RPMI8226 (cell line): ENCODE data around the gene KRTAP10-11.
A peak's percentile ranks its signal among the peaks of the same experiment; 100 is the strongest.
"Not testable (repeated sequence)": the region's sequence is repeated elsewhere in the genome, so short reads cannot be mapped to it uniquely, and the experiment has no call there.

Experiments
- DNase-seq: peaks from one replicate; pipeline ENCODE4 v3.0.0-alpha.2; 2015

KRTAP10-11 gene

DNA sequence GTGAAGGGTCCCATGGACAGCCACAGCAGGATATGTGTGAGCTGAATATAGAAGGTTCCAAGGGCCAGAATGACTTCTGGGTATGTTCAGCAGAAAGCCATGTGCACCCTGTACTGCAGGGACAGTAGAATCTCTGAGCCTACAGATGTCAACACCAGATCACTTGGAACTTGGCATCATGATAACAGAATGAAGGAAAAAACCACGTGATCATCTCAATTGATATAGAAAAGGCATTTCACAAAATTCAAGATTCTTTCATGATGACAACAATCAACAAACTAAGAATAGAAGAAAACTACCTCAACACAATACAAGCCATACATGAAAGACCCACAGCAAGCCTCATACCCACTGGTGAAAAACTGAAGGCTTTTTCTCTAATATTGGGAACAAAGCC lies 21.4 kb downstream of the KRTAP10-11 start:
- DNase-seq = no peak

DNA sequence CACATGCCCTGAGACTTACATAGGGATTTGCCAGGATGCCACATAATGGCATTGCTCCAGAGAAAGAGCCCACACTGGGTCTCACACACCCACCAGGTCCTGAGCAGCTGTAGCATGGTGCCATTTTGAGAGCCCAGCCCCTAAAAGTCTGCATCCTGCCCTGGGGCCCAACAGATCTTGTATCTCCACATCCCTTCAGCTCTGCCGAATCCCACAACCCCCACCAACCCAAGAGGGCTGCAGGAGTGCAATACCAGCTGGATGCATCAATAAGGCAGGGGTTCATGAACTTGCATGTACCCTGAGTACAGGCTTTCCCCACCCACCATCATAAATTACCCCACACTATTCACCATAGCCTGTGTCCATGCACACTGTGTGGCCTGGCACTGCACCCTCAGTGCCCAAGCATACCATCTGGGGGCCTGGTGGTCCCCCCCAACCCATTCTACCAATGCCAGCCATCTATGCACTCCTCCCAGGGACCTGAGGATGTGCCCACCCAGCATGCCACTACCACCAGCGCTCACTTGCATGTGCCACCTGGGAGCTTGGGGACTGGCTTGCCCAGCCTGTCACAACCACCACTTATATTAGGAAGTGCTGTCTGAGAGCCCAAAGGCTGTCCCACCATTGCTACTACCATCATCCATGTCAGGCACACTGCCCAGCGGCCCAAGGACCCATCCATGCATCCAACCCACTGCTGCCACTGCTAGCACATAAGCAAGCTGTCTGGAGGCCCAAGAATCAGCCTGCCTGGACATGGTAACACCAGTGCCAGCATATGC lies 24.6 kb downstream of the KRTAP10-11 start:
- no peak for DNase-seq

DNA sequence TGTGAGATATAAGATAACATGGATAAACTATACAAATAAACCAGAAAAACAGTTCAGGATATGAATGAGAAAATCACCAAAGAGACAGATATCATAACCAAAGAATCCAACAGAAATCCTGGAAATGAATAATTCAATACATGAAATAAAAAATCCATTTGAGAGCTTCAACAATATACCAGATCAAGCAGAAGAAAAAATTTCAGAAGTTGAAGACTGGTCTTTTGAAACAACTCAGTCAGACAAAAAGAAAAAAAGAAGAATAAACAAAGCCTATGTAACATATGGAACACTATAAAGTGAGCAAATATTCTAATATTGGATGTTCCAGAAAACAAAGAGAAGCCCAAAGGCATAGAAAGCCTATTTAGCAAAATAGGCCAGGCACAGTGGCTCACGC lies 25.7 kb downstream of the KRTAP10-11 start:
- DNase-seq = no peak

DNA sequence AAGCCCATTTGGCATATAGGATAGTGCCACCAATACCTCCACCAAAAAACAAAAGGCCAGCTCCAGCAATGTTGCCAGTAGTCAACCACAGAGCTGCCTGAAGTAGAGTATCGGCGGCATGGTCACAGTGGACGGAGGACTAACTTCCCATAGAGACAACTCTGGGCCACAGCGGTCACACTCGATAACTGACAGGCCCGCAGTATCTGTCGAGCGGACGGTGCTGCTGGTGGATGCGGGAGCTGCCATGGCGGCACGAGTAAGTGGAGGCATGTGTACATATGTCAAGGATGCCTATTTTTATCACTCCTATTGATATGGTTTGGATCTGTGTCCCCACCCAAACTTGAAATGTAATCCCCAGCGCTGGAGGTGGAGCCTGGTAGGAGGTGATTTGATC lies 31.7 kb downstream of the KRTAP10-11 start:
- no peak for DNase-seq

DNA sequence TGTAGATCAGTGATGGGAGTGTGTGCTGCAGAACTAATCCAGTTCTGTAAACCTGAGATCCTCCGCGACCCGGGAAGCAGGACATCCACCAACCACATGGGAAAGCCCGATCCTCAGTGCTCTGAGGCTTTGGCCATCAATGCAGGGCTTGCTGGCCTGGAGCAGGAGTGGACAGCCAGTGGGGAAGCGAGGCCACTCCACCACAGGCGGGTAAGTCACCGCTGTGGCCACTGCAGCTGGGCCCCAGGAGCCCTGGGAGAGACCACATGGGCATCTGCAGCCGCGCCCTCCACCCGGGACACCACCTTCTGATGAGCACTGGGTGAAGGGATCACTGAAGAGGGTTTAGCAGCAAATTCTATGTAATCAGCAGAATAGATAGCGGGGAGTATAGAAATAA lies 34.9 kb downstream of the KRTAP10-11 start:
- no peak for DNase-seq

DNA sequence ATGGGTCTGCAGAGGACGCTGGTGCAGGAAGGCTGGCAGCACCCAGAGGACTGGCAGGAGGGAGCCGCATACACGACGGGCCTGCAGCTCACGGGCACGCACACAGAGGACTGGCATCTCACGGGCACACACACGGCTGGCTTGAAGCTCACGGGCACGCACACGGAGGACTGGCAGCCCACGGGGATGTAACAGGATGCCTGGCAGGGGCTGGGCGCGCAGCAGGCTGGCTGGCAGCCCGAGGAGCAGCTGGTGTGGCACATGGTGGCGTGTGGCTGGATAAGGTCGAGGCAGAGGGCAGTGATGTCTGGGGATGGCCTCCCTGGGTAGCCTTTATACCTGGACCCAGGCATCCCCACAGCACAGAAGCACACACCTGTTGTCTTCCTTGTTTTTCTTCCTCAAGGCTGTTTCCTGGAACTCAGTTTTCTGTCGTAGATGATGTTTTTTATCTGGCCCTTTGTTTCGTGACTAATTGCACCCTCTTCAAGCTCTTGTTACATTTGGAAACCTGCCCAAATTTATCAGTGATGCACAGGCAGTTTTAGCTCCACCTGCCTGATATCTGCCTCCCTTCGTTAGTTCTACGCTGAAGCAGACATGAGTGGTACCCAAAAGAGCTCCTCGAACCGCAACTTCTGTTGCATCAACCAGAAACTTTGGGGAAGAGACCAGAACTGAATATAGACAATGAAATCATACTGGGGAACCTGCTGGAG lies 35.8 kb downstream of the KRTAP10-11 start, which contains the start of gene KRTAP12-1:
KRTAP12-1 (minus strand) TSS at position 303 of the 719 bp plus-strand sequence; CDS start at position 263, 40 bp downstream.
- no peak for DNase-seq

DNA sequence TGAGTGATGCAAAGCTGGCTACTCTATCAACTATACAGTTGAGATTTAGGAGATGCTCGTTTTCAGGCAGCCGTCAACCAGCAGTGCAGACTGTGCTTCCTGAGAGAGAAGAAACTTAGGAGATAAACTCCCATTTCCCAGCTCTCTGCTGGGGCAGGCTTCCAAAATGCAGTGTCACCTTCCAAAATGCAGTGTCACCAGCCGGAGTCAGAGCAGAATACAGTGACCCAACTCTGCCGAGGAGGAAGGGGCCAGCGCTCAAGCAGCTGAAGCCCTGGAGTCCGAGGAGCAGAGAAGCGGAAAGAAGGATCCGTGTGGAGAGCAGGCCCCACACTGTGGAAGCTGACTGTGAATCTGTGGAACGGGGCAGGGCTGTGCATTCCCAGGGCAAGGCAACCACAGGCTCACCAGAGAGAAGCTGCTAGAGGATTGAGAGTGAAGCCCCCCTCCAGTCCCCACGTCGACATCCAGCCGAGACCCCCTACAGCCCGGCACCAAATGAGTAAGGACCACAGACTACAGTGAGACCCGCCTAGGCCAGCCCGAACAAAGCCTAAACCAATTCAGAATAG lies 36.5 kb downstream of the KRTAP10-11 start:
- DNase-seq = no peak

DNA sequence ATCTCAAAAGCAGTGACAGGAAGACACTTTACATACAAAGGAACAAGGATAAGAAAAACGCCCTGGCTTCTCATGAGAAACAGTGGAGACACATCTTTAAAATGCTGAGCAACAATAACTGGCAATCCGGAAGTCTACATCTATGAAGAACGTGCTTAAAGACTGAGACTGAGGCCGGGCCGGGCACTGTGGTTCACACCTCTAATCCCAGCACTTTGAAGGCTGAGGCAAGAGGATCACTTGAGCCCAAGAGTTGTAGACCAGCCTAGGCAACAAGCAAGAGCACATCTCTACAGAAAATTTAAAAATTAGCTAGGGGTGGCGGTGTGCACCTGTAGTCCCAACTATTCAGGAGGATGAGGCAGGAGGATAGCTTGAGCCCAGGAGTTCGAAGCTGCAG lies 37.9 kb downstream of the KRTAP10-11 start:
- no peak for DNase-seq

DNA sequence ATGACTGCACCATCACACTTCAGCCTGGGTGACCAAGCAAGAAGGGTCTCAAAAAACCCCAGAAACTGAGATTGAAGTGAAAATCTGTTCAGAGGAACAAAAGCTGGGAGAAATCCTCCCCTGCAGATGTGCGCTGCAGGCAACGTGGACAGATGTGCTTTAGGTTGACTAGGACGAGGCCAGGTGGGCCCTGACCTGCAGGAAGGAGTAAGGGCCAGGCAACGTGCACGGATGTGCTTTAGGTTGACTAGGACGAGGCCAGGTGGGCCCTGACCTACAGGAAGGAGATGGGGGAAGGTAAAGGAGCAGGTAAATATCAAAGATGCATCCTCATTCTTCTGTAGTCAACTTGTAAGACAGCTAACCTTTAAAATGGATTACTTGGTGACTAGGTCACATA lies 38.3 kb downstream of the KRTAP10-11 start:
- no peak for DNase-seq

DNA sequence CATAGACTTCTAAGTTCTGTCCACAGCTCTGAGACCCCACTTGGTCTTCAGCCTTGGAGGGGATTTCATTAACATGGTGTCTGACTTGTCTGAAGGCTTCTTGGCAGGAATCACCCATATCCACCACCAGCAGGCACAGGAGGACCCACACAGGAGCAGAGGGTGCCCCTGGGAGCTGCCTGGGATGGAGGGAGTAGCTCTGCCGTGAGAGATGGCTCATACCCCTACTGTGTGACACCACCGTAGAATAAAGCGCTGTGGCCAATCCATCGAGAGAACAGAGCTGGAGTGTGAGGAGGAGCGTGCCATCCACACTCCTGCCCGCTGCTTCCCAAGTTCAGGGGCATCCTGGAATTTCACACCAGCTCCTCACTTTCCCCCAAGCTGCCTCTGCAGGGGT lies 38.8 kb downstream of the KRTAP10-11 start:
- DNase-seq = not testable (repeated sequence)

DNA sequence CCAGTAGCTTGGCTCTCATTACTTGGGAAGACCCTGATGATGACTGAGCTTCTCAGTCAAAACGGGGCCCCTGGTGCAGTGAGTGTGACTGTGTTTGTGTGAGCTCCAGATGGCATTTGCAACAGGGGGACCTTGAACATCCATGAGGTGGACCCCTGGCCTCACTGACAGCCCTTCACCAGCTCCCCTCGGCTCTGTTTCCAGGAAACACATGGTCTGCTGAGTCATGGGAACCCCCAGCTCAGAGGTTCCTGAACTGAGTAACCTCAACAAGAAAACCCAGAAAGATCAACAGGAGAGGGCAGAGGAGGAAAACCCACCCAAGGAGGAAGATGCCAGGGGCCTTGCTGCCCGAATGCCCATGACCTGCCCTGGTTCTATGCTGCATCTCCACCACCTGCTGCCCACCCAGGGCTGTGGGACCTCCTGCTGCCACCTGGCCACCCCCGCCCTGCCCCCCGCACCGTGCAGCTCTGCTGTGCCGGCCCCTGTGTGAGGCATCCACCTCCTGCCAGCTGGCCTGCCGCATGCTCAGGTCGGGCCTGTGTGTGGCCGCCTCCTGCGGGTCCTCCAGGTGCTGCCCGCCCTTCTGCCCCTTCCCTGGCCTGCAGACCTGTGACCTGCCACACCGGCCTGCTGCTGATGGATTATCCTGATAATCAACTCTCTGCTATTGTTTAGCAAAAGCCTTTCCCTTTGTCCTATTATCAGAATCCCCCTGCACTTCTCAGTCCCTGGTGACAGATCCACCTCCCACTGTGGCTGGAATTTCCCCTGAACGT lies 40.0 kb downstream of the KRTAP10-11 start:
- no peak for DNase-seq

DNA sequence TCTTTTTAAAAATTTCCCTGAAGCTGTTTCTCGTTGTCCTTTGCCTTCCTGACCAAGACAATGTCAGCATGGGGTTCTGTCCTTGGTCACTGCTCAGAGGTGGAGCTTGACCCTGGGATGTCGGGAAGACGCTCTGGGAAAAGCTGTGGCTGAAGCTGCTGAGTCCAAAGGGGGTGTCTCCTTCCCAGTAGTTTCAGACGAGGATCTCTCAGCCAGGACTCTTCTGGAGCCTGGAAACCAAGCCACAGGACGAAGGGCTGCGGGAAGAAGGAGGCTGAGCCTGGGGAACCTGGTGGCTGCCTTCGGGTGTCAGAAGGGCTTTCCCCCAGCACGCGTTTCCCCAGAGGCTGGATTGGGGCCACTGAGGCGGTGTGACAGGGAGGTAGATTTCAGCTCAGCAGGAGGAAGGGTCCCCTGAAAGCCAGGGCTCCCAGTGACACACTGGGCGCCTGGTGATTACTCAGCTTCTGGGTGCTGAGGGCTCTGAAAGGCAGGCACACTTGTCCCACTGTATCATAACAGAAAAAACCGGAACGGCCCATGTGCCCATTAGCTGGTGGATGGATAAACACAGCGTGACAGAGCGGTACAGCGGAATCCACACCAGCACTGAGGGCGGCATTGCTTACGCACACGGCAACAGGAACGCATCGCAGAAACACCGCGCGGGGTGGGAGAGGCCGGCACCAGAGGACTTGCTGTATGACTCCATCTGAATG lies 40.8 kb downstream of the KRTAP10-11 start:
- no peak for DNase-seq

DNA sequence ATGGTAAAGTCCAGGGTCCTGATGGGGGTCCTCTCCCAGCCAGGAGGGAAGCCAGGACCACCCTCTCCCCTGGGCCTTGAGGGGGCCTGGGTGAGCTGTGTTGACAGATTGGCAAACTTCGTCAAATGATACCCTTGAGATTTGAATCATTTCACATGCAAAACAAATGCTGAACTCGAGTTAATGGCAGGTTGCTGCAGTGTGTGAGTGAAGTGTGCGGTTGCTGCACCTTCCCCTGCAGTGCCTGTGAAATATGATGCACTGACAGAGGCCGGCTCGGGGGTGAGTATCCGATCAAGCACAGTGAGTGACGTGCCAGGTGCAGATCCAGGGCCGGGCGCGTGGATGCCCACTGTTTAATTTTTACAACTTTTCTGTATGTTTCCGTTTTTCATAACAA lies 41.5 kb downstream of the KRTAP10-11 start:
- no peak for DNase-seq

DNA sequence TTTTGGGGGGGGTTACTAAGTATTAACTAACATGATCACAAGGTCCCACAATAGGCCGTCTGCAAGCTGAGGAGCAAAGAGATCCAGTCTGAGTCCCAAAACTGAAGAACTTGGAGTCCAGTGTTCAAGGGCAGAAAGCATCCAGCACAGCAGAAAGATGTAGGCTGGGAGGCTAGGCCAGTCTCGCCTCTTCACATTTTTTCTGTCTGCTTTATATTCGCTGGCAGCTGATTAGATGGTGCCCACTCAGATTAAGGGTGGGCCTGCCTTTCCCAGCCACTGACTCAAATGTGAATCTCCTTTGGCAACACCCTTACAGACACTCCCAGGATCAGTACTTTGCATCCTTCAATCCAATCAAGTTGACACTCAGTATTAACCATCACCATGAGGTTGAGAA lies 43.5 kb downstream of the KRTAP10-11 start:
- not testable (repeated sequence) for DNase-seq

DNA sequence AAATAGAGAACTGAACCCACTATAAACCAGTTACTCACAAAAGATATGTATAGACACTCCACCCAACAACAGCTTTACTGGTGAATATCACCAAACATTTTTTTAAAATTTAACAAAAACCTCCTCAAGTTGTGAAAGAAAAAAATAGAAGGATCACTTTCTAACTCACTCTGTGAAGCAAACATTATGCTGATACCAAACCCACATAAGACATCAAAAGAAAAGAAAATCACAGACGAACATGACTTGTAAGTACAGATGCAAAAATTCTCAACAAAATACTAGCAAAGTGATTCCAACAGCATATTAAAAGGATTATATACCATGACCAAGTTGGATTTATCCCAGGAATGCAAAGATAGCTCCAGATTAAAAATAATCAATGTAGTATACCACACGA lies 45.5 kb downstream of the KRTAP10-11 start:
- no peak for DNase-seq

DNA sequence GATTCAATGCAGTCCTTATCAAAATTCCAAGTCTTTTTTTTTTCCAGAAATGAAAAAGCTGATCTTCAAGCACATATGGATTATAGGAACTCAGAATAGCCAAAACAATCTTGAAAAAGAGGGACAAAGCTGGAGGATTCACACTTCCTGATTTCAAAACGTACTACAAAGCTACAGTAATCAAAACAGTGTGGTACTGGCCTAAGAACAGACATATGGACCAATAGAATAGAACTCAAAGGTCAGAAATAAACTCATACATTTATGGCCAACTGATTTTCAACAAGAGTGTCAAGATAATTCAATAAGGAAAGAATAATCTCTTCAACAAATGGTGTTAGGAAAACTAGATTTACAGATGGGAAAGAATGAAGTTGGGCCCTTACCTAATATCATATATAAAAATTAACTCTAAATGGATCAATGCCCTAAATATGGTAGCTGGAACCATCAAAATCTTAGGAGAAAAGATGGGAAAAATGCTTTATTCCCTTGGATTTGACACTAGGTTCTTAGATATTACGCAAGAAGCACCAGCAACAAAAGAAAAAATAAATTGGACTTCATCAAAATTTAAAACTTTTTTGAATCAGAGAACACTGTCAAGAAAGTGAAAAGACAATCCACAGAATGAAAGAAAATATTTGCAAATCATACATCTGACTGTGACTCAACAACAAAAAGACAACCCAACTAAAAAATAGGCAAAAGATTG lies 46.7 kb downstream of the KRTAP10-11 start:
- no peak for DNase-seq

DNA sequence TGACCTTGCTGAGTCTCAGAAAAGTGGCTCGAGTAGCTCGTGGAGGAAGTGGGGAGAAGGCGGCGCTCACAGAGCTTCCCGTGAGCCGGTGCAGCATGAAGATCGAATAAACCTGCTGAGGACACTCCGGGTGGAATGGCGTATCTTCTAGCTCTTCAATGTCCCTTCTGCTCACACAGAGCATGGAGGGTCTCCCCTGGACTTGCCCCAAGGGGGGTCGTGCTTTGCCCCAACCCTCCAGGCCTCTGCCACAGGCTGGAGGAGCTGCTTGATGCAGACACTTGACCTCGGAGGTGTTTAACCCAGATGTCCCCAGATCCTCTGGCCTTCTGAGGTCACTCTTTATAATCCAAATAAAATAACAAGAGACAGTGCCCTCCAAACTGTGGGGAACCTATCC lies 48.6 kb downstream of the KRTAP10-11 start:
- peak; percentile 31 for DNase-seq

DNA sequence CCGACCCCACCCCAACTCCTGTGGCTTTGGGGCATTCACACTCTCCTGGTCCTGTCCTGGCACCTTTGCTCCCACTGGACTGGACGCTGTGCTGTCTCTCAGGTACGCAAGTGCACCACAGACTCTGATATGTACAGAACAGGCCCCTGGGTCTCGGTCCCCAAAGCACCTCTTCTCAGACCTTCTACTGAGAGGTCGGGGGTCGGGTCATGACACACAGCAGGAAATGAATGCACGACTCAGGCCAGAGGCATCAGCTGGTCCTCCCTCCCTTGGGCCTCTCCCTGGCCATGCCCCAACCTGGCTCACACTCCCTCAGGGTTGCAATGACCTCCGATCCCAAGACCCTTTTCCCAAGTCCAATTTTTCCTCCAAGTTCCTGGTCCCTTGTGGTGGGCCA lies 49.0 kb downstream of the KRTAP10-11 start:
- no peak for DNase-seq

DNA sequence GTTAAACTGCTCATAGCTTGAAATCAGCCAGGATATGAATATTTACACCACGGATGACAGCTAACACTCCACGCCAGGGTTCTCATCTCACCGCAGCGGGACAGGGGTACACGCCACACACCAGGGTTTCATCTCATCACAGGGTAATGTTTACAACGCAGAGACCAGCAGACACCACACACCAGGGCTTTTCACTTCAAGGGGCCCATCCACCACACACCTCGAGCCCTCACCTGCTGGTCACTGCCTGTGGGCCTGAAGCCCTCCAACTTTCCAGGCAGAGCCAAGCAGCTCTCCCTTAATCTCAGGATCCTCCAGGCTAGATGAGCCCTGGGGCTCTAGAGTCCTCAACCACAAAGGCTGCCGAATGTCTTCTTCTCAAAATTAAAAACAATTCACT lies 49.4 kb downstream of the KRTAP10-11 start:
- DNase-seq = no peak

DNA sequence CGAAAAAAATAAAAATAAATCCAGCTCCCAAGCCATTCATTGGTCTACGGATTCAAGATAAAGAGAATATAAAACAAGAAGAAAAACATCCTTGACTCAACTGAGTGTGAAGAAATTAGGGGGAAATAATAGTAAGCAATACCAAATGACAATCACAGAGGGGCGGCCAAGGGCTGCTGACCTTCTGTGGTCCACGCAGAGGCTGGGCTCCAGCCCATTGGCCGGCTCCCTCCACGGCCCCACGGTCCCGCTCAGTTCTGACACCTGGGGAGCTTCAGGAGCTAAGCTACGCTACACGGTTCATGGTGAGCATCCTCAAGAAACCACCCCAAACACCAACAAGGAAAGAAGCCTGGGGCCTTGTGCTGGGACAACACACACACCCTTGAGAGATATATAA lies 50.4 kb downstream of the KRTAP10-11 start:
- no peak for DNase-seq
